GDM1 (cell line): ENCODE results near the gene HAGHL.
"Not testable (repeated sequence)": the region's sequence is repeated elsewhere in the genome, so short reads cannot be mapped to it uniquely, and the experiment has no call there.

Experiments
- DNase-seq: peaks from one replicate; lab custom pipeline; 2025; lab: John Stamatoyannopoulos, UW

The HAGHL gene

GRCh38 chr16:687499-687898 is 39.4 kb upstream of the HAGHL start:
- DNase-seq = no peak

- no peak for DNase-seq
These were observed 37.6 kb upstream of the HAGHL start for GRCh38 chr16:689175-689897.

GRCh38 chr16:691242-691641 is 35.7 kb upstream of the HAGHL start:
- not testable (repeated sequence) for DNase-seq

- no peak for DNase-seq
These were observed 34.4 kb upstream of the HAGHL start for GRCh38 chr16:692356-693108.

- no peak for DNase-seq
These were observed 33.5 kb upstream of the HAGHL start for GRCh38 chr16:693364-693763.

- no peak for DNase-seq
These were observed 33.1 kb upstream of the HAGHL start for GRCh38 chr16:693766-694165.

- DNase-seq = no peak
These were observed 32.6 kb upstream of the HAGHL start for GRCh38 chr16:694187-694862.

GRCh38 chr16:694863-695354 is 32.0 kb upstream of the HAGHL start:
- DNase-seq = no peak

- DNase-seq = no peak
These were observed 31.4 kb upstream of the HAGHL start for GRCh38 chr16:695355-696089.

GRCh38 chr16:698911-699671 is 27.8 kb upstream of the HAGHL start:
- DNase-seq = no peak

GRCh38 chr16:700684-701584 is 26.0 kb upstream of the HAGHL start:
- DNase-seq = no peak

GRCh38 chr16:702341-702740 is 24.6 kb upstream of the HAGHL start:
- DNase-seq = no peak

GRCh38 chr16:703406-703805 is 23.5 kb upstream of the HAGHL start:
- no peak for DNase-seq

- DNase-seq = no peak
These were observed 22.9 kb upstream of the HAGHL start for GRCh38 chr16:704047-704446.

- DNase-seq = no peak
These were observed 22.1 kb upstream of the HAGHL start for GRCh38 chr16:704552-705380.

- DNase-seq = no peak
These were observed 21.3 kb upstream of the HAGHL start, which contains the start of gene FBXL16 for GRCh38 chr16:705431-706188. Gene FBXL16, minus strand, starts transcription at chr16:705801. Its CDS starts 8,396 bp downstream, at chr16:697405.

- DNase-seq = no peak
These were observed 20.5 kb upstream of the HAGHL start for GRCh38 chr16:706189-707061.
